ENCODE measurements around the gene CCDC85C.
"Not testable (repeated sequence)": the region's sequence is repeated elsewhere in the genome, so short reads cannot be mapped to it uniquely, and the experiment has no call there.

Gene CCDC85C
- 11.2 to 17.2 (median 14.4) reads per million in 4 donors for total RNA-seq

- peak; percentile 23 to 58 (median 37) for DNase-seq
Observed at GRCh38 chr14:99603471-99604277, at the start of gene CCDC85C. CCDC85C (minus strand) TSS chr14:99604207; CDS start chr14:99603959, 248 bp downstream.

DNA sequence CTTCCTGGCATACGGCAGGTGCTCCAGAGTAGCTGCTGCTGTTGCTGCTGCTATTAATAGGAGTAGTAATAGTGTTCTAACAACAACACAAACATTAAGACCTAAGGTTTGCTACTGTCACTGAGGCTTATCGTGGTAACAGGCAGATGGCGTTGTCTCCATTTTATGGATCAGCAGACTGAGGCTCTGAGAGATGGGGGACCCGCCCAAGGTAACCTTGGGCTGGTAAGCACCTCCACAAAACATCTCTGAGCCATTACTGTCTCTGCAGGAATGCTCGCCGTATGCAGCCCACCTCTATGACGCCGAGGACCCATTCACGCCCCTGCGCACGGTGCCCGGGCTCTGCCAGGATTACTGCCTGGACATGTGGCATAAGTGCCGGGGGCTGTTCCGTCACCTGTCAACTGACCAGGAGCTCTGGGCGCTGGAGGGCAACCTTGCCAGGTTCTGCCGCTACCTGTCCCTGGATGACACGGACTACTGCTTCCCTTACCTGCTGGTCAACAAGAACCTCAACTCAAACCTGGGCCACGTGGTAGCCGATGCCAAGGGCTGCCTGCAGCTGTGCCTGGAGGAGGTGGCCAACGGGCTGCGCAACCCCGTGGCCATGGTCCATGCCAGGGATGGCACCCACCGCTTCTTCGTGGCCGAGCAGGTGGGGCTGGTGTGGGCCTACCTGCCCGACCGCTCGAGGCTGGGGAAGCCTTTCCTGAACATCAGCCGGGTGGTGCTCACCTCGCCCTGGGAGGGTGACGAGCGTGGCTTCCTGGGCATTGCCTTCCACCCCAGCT lies 48.1 kb upstream of the CCDC85C start:
- no peak for DNase-seq

DNA sequence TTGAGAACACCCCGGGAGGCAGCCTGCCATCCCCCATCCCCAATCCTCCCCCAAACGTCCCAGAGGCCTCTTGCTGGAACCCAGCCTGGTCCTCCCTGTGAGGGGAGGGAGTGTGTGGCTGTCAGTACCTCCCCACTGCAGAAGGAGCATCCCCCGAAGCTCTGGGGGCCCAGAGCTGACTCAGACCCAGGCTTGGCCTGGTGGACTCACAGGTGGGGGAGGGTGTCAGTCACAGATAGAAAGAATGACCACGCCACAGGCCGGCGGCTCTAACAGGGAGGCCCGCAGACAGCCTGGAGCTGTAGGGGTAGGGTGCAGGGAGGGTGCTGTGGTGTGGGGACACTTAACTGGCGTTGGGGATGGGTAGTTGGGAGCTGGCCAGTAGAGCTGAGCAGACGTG lies 46.2 kb upstream of the CCDC85C start:
- DNase-seq, result no peak

GRCh38 chr14:99649643-99650042 lies 45.6 kb upstream of the CCDC85C start:
- no peak for DNase-seq

- DNase-seq, result no peak
Observed at GRCh38 chr14:99649219-99649618, 45.2 kb upstream of the CCDC85C start.

GRCh38 chr14:99648027-99648784 lies 44.2 kb upstream of the CCDC85C start:
- DNase-seq, result no peak

DNA sequence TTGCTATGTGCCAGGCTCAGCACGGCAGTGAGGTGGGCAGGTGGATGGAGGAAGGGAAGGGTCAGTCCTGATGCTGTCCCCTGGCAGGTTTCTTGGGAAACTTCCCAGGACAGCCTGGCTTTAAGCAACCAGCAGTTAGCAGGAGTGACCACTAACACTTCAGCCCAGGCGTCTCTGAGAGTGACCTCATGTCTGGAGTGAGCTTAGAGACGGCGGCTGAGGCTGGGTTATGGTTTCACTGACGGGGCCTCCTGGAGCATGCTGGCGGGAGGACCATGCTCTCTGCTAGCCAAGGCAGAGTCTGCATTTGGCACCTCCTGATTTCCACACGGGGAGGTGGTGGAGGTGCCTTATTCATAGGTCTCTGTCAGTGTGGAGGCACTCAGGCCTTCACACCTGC lies 43.4 kb upstream of the CCDC85C start:
- no peak for DNase-seq

GRCh38 chr14:99645545-99646505 lies 41.8 kb upstream of the CCDC85C start:
- DNase-seq, result no peak

DNA sequence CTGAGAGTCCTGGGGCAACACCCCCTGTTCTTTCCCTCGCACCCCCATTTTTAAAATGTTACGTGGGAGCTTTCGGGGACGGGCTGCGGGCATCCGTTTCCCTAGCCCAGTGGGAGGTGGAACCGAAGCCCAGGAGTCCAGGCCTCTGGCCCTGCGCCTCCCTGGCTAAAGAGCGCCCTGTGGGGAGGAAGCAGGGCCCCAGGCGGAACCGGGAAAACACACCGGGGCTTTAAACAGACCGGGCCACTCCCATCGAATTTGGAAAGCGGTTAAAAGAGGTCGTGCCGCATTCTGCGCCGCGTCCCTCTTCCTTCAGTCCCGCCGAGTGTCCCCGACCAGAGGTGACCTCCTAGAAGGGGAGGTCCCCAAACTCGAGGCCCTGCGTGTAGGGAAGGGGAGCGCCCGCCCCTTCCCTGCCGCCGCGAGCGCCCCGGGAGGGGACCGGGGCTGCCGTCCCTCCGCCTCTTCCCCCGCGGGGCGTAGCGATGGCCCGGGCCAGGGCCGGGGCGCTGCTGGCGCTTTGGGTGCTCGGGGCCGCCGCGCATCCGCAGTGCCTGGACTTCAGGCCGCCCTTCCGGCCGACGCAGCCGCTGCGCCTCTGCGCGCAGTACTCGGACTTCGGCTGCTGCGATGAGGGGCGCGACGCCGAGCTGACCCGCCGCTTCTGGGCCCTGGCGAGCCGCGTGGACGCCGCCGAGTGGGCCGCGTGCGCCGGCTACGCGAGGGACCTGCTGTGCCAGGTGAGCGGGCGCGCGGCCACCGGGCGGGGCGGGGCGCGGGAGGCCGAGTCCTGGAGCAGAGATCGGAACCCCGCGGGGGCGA lies 40.9 kb upstream of the CCDC85C start, which contains the start of gene HHIPL1:
TSS of gene HHIPL1 (plus strand) at position 407 of the 822 bp plus-strand sequence. CDS start at position 486, 79 bp downstream.
- no peak for DNase-seq

GRCh38 chr14:99644035-99644587 lies 40.1 kb upstream of the CCDC85C start:
- DNase-seq, result no peak

GRCh38 chr14:99643343-99643742 lies 39.3 kb upstream of the CCDC85C start:
- no peak for DNase-seq

DNA sequence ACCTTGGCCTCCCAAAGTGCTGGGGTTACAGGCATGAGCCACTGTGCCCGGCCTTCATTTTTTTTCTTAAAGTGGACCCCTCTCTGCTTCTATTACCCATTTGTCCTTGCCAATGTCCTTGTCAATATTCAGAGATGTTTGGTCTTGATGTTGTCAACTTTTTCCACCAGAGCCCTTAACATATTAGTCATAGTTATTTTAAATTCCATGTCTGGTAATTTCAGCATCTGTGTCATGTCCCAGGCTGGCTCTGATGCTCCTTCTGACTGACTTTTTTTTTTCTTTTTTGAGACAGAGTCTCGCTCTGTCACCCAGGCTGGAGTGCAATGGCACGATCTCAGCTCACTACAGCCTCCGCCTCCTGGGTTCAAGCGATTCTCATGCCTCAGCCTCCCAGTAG lies 38.8 kb upstream of the CCDC85C start:
- not testable (repeated sequence) for DNase-seq

DNA sequence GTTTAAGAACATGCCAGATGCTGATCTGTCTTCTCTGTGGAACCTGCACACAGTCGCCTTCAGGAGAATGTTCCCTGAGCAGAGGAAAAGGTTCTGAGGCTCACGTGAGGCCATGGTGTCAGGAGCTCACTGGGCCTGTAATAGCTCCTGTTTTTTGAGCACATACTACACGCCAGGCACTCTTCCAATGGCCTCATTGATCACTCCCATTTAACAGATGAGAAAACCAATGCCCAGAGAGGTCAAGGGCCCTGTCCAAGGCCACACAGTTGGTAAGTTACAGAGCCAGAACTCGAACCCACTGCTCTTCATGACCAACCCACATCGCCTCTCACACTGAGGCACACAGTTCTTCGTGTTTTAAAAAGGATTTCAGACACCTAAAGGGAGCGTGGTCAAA lies 33.6 kb upstream of the CCDC85C start:
- no peak for DNase-seq

DNA sequence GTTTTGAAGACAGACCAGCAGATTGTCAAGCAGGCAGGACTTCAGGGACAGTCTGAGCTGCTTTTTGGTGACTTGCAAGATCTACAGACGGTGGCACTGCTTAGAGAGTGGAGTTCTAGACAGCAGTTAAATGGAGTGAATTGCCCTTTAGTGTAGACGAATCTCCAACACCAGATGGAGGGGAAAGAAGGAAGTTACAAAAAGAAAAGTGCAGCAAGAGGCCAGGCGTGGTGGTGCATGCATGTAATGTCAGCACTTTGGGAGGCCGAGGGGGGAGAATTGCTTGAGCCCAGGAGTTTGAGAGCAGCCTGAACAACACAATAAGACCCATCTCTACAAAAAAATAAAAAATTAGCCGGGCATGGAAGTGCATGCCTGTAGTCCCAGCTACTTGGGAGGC lies 32.5 kb upstream of the CCDC85C start:
- no peak for DNase-seq

DNA sequence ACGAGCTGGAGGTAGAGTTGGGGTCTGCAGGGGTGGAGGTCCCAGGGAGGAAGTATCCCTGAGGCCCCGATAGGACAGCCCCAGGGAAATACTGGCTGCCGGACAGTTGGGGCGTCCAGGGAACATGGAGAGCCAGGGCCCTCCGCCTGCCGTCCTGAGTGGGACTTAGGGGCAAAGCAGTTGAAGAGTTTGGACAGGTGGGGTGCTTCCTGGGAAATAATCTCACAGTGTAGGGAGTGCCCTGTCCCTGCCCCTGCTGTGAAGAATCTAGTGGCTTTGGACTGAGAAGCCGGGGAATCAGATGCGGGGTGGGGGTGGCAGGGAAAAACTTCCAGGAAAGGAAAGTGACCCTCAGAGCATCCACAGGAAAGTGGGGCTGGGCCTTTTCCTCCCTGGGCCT lies 31.1 kb upstream of the CCDC85C start:
- DNase-seq, result no peak

DNA sequence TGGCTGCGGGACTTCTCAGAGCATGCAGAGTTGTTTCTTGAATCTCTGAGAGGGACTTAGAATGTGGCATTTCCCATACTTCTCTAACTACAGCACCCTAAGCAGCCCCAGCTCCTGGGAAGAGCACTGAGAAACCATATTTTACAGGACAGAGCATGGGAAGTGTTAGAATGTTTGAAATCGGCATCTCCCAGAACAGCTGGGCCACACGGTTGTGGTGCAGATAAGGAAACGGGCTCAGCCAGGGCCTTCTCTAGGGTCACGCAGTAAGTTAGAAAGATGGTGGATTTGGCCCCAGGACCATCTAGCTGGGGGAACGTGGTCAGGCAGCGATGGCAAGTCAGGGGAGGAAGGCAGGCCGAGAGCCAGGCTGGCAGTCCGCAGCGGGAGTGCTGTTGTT lies 30.4 kb upstream of the CCDC85C start:
- no peak for DNase-seq

GRCh38 chr14:99633918-99634317 lies 29.9 kb upstream of the CCDC85C start:
- no peak for DNase-seq

GRCh38 chr14:99633141-99633540 lies 29.1 kb upstream of the CCDC85C start:
- no peak for DNase-seq

- DNase-seq, result no peak
Observed at GRCh38 chr14:99632410-99633035, 28.5 kb upstream of the CCDC85C start.

DNA sequence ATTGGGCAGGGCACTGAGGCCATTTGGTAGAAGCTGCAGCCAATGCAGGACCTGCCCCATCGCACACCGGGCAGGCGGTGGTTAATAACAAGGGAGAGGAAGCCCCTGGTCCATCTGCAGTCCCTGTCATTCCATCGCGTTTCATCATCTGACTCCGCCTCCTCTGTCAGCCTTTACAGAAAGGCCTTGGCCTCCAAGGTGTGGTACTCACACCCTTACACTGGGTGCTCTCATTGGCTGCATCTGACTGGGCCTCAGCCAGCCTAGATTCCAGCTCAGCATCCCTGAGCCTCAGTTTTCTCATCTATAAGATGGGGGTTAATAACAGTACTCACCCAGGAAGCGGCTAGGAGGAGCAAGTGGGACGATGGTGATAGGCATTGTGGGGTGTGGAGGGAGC lies 26.2 kb upstream of the CCDC85C start:
- no peak for DNase-seq

All from T-helper 1 cell (primary cell).